ENCODE data around the gene AK1. TPM values are rescaled to one million over a fixed set of nuclear protein-coding genes. Genes with fewer than 3 reads are reported as not detected.

The AK1 gene
- total RNA-seq, 1 experiment from 2014 or later, result 12.2 TPM

GRCh38 chr9:127890053-127890452 lies 12.6 kb upstream of the AK1 start:
- intact Hi-C loops (cut with micrococcal nuclease; ENCODE audit: unreplicated experiment), result no loop called here
- DNase-seq, result no peak
- Mint-ChIP-seq H3K27me3 (ENCODE audit: unreplicated experiment) (no peaks in the 10 kb centered on the region), H3K4me3 (ENCODE audit: low read depth, unreplicated experiment) (no peak overlapping the region), H3K9me3 (ENCODE audit: low read depth, unreplicated experiment) (peaks cover 3% of the 10 kb centered on the region), H3K4me1 (ENCODE audit: low read depth, unreplicated experiment) (no peaks in the 10 kb centered on the region), H3K27ac (ENCODE audit: unreplicated experiment) (no peak overlapping the region), H3K36me3 (ENCODE audit: insufficient read depth, unreplicated experiment) (peaks cover 15% of the 10 kb centered on the region)
- CTCF ChIA-PET, result interaction anchor here (0.5 to 0.8 kb wide), 2 partner anchors 13 to 76 kb away, joined by 3 to 4 read pairs; no protein-coding TSS in a partner anchor
- no peak for TF ChIP-seq CTCF (IDR thresholded peaks at IDR 0.05; ENCODE audit: unreplicated experiment)
- BruUV-seq (replicated peaks), result no TSS peak

DNA sequence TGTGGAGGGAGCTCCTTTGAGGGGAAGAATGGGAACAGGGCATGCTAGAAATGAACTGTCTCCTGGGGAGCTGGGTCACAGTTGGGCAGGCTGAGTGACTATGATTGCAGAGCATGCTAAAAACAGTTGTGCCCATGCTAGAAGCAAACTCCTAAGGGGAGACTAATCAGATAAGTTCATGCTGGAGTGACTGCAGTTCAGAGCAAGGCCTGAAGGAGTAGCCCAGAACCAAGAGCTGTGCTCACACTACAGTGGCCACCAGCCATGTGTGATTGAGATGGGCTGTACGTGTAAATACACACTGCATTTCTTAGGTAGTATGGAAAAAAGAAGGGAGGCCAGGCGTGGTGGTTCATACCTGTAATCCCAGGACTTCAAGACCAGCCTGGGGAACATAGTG lies 10.3 kb upstream of the AK1 start:
- BruUV-seq (replicated peaks), result no TSS peak
- no peak for DNase-seq
- Mint-ChIP-seq H3K27ac (ENCODE audit: unreplicated experiment) (no peak overlapping the region), H3K9me3 (ENCODE audit: low read depth, unreplicated experiment) (peaks cover 3% of the 10 kb centered on the region), H3K4me3 (ENCODE audit: low read depth, unreplicated experiment) (no peak overlapping the region), H3K27me3 (ENCODE audit: unreplicated experiment) (no peaks in the 10 kb centered on the region), H3K4me1 (ENCODE audit: low read depth, unreplicated experiment) (peaks cover 11% of the 10 kb centered on the region), H3K36me3 (ENCODE audit: insufficient read depth, unreplicated experiment) (peaks cover 5% of the 10 kb centered on the region)
- no peak for TF ChIP-seq CTCF (IDR thresholded peaks at IDR 0.05; ENCODE audit: unreplicated experiment)
- intact Hi-C loops (cut with micrococcal nuclease; ENCODE audit: unreplicated experiment), result no loop called here
- CTCF ChIA-PET, result no interaction called here

GRCh38 chr9:127886401-127886972 lies 9.0 kb upstream of the AK1 start:
- Mint-ChIP-seq H3K4me1 (ENCODE audit: low read depth, unreplicated experiment) (peaks cover 11% of the 10 kb centered on the region), H3K27me3 (ENCODE audit: unreplicated experiment) (no peaks in the 10 kb centered on the region), H3K9me3 (ENCODE audit: low read depth, unreplicated experiment) (peaks cover 2% of the 10 kb centered on the region), H3K27ac (ENCODE audit: unreplicated experiment) (no peak overlapping the region), H3K36me3 (ENCODE audit: insufficient read depth, unreplicated experiment) (peaks cover 10% of the 10 kb centered on the region), H3K4me3 (ENCODE audit: low read depth, unreplicated experiment) (no peak overlapping the region)
- DNase-seq, result no peak
- intact Hi-C loops (cut with micrococcal nuclease; ENCODE audit: unreplicated experiment), result no loop called here
- no peak for TF ChIP-seq CTCF (IDR thresholded peaks at IDR 0.05; ENCODE audit: unreplicated experiment)
- BruUV-seq (replicated peaks), result no TSS peak
- CTCF ChIA-PET, result no interaction called here

GRCh38 chr9:127885508-127886281 lies 8.2 kb upstream of the AK1 start:
- no peak for DNase-seq
- BruUV-seq (replicated peaks), result no TSS peak
- intact Hi-C loops (cut with micrococcal nuclease; ENCODE audit: unreplicated experiment), result no loop called here
- no peak overlapping the region for H3K27ac Mint-ChIP-seq (ENCODE audit: unreplicated experiment)
- TF ChIP-seq CTCF (IDR thresholded peaks at IDR 0.05; ENCODE audit: unreplicated experiment), result no peak
- CTCF ChIA-PET, result interaction anchor here (1.1 kb wide), 1 partner anchor 53 kb away, joined by 3 read pairs; no protein-coding TSS in a partner anchor
- no peaks in the 10 kb centered on the region for H3K27me3 Mint-ChIP-seq (ENCODE audit: unreplicated experiment)
- H3K4me3 Mint-ChIP-seq (ENCODE audit: low read depth, unreplicated experiment), result no peak overlapping the region
- peaks cover 11% of the 10 kb centered on the region for H3K4me1 Mint-ChIP-seq (ENCODE audit: low read depth, unreplicated experiment)
- peaks cover 10% of the 10 kb centered on the region for H3K36me3 Mint-ChIP-seq (ENCODE audit: insufficient read depth, unreplicated experiment)
- H3K9me3 Mint-ChIP-seq (ENCODE audit: low read depth, unreplicated experiment), result no peaks in the 10 kb centered on the region
